SK-N-SH treated with all-trans-retinoic acid at 6 μM for 48 hours (cell line): ENCODE measurements around the gene CFAP251.
"Not testable (repeated sequence)": the region's sequence is repeated elsewhere in the genome, so short reads cannot be mapped to it uniquely, and the experiment has no call there.

Experiments used
- ATAC-seq: fragments of 200-7000 bp; cut with Tn5 transposase; 3 replicates; pipeline ENCODE4 v1.9.1; 2020; ENCODE audit warnings: mild to moderate bottlenecking, moderate library complexity
- ARNTL ChIP-seq: fragments of 450-650 bp; formaldehyde crosslinking; IDR thresholded peaks from 2 replicates; pipeline ENCODE4 v1.5.0; 2020; ENCODE audit warnings: low read depth, mild to moderate bottlenecking, moderate library complexity, borderline replicate concordance
- CREB5 ChIP-seq: fragments of 250-450 bp; sonication (Bioruptor Pico); IDR thresholded peaks from 2 replicates; pipeline ENCODE4 v1.5.1; 2020; ENCODE audit warnings: low read depth, mild to moderate bottlenecking, moderate library complexity
- CSDC2 ChIP-seq: fragments of 250-450 bp; sonication (Bioruptor Pico); IDR thresholded peaks from 2 replicates; pipeline ENCODE4 v1.5.0; 2020; ENCODE audit warnings: mild to moderate bottlenecking, moderate library complexity
- CSRNP3 ChIP-seq: fragments of 250-450 bp; sonication (Bioruptor Pico); IDR thresholded peaks from 2 replicates; pipeline ENCODE4 v1.5.1; 2021; ENCODE audit warnings: mild to moderate bottlenecking, moderate library complexity
- ESRRG ChIP-seq: fragments of 250-450 bp; sonication (Bioruptor Pico); IDR thresholded peaks from 2 replicates; pipeline ENCODE4 v1.6.1; 2021; ENCODE audit warnings: mild to moderate bottlenecking
- GLIS3 ChIP-seq: fragments of 250-450 bp; sonication (Bioruptor Pico); IDR thresholded peaks from 2 replicates; pipeline ENCODE4 v1.5.0; 2020; ENCODE audit warnings: mild to moderate bottlenecking, moderate library complexity
- OSR1 ChIP-seq: fragments of 250-450 bp; sonication (Bioruptor Pico); IDR thresholded peaks from 2 replicates; pipeline ENCODE4 v1.8.0; 2022; ENCODE audit warnings: moderate library complexity, mild to moderate bottlenecking, inconsistent platforms
- POU6F1 ChIP-seq: fragments of 250-450 bp; sonication (Bioruptor Pico); IDR thresholded peaks from 2 replicates; pipeline ENCODE4 v1.8.0; 2021; ENCODE audit warnings: low read depth, mild to moderate bottlenecking, moderate library complexity, borderline replicate concordance
- PPARA ChIP-seq: fragments of 250-450 bp; sonication (Bioruptor Pico); IDR thresholded peaks from 2 replicates; pipeline ENCODE4 v1.5.0; 2020; ENCODE audit warnings: mild to moderate bottlenecking, borderline replicate concordance
- RARB ChIP-seq: fragments of 250-450 bp; sonication (Bioruptor Pico); IDR thresholded peaks from 2 replicates; pipeline ENCODE4 v1.8.0; 2021; ENCODE audit warnings: mild to moderate bottlenecking, moderate library complexity
- SNAI2 ChIP-seq: fragments of 250-450 bp; sonication (Bioruptor Pico); IDR thresholded peaks from 2 replicates; pipeline ENCODE4 v1.5.0; 2020; ENCODE audit warnings: mild to moderate bottlenecking, moderate library complexity
- TCF4 ChIP-seq: fragments of 250-450 bp; sonication (Bioruptor Pico); IDR thresholded peaks from 2 replicates; pipeline ENCODE4 v1.8.0; 2021; ENCODE audit warnings: mild to moderate bottlenecking, moderate library complexity, borderline replicate concordance
- TOX ChIP-seq: fragments of 250-450 bp; sonication (Bioruptor Pico); IDR thresholded peaks from 2 replicates; pipeline ENCODE4 v1.8.0; 2021; ENCODE audit warnings: mild to moderate bottlenecking, moderate library complexity, borderline replicate concordance
- TSHZ2 ChIP-seq: fragments of 250-450 bp; sonication (Bioruptor Pico); IDR thresholded peaks from 2 replicates; pipeline ENCODE4 v1.5.0; 2020; ENCODE audit warnings: mild to moderate bottlenecking, moderate library complexity
- ZC3H10 ChIP-seq: fragments of 250-450 bp; sonication (Bioruptor Pico); IDR thresholded peaks from 2 replicates; pipeline ENCODE4 v1.5.1; 2021; ENCODE audit warnings: mild to moderate bottlenecking, moderate library complexity
- ZFP30 ChIP-seq: fragments of 450-650 bp; formaldehyde crosslinking; IDR thresholded peaks from 2 replicates; pipeline ENCODE4 v1.5.0; 2022; ENCODE audit warnings: mild to moderate bottlenecking, moderate library complexity
- ZNF565 ChIP-seq: fragments of 450-650 bp; formaldehyde crosslinking; conservative IDR thresholded peaks from 2 replicates; pipeline ENCODE4 v1.5.0; 2020; ENCODE audit warnings: low read depth, mild to moderate bottlenecking, moderate library complexity
- ZNF70 ChIP-seq: fragments of 450-650 bp; formaldehyde crosslinking; IDR thresholded peaks from 2 replicates; pipeline ENCODE4 v1.5.0; 2020; ENCODE audit warnings: mild to moderate bottlenecking, moderate library complexity
- ZNF8 ChIP-seq: fragments of 450-650 bp; formaldehyde crosslinking; IDR thresholded peaks from 2 replicates; pipeline ENCODE4 v1.5.0; 2020; ENCODE audit warnings: mild to moderate bottlenecking, moderate library complexity

CFAP251 gene

GRCh38 chr12:121873216-121873569, 45.2 kb upstream of the CFAP251 start (continued):
- TF ChIP-seq TOX (CRISPR knock-in tag) = no peak
- TF ChIP-seq GLIS3 (CRISPR knock-in tag) = no peak
- no peak for TF ChIP-seq TSHZ2 (CRISPR knock-in tag)
- TF ChIP-seq CREB5 (CRISPR knock-in tag) = no peak
- no peak for TF ChIP-seq ZNF565 (CRISPR knock-in tag)
- TF ChIP-seq RARB (CRISPR knock-in tag) = no peak
- TF ChIP-seq PPARA (CRISPR knock-in tag) = no peak

GRCh38 chr12:121874071-121874470, 44.3 kb upstream of the CFAP251 start:
- TF ChIP-seq TCF4 (CRISPR knock-in tag) (no peak), CSDC2 (CRISPR knock-in tag) (no peak), CREB5 (CRISPR knock-in tag) (no peak), ARNTL (CRISPR knock-in tag) (no peak), TOX (CRISPR knock-in tag) (no peak), CSRNP3 (CRISPR knock-in tag) (no peak), TSHZ2 (CRISPR knock-in tag) (no peak), ZC3H10 (CRISPR knock-in tag) (no peak), OSR1 (no peak), RARB (CRISPR knock-in tag) (no peak), ZNF70 (no peak)
- no peak for ATAC-seq

- ATAC-seq = no peak
- TF ChIP-seq ARNTL (CRISPR knock-in tag) = no peak
- TF ChIP-seq RARB (CRISPR knock-in tag) = no peak
- TF ChIP-seq SNAI2 (CRISPR knock-in tag) = no peak
- no peak for TF ChIP-seq ZNF8
- TF ChIP-seq CSRNP3 (CRISPR knock-in tag) = no peak
- TF ChIP-seq ZFP30 (CRISPR knock-in tag) = no peak
- no peak for TF ChIP-seq TCF4 (CRISPR knock-in tag)
- TF ChIP-seq CSDC2 (CRISPR knock-in tag) = no peak
- no peak for TF ChIP-seq ESRRG (CRISPR knock-in tag)
- no peak for TF ChIP-seq TSHZ2 (CRISPR knock-in tag)
- TF ChIP-seq ZNF70 = no peak
- TF ChIP-seq PPARA (CRISPR knock-in tag) = no peak
- no peak for TF ChIP-seq TOX (CRISPR knock-in tag)
- TF ChIP-seq OSR1 = no peak
- TF ChIP-seq POU6F1 (CRISPR knock-in tag) = no peak
Observed at GRCh38 chr12:121875582-121875981, 42.8 kb upstream of the CFAP251 start.

- not testable (repeated sequence) for ATAC-seq
Observed at GRCh38 chr12:121876080-121876447, 42.3 kb upstream of the CFAP251 start.
